ENCODE data around the gene BOC. TPM values are rescaled to one million over a fixed set of nuclear protein-coding genes. Genes with fewer than 3 reads are reported as not detected.

The BOC gene
- total and polyA plus RNA-seq, 10 of the 15 experiments (the other 5 are each of a cell fraction or from before 2014, with no cell fraction given), result 0.18 TPM; not detected in 9

- intact Hi-C loops (cut with micrococcal nuclease; ENCODE audit: unreplicated experiment), result no loop called here
- H3K36me3 ChIP-seq (ENCODE audit: control insufficient read depth in 2 of 2, insufficient read depth in 2 of 2, low read length in 1 of 2), result no peaks in the 10 kb centered on the region
- H3K4me2 ChIP-seq (ENCODE audit: control insufficient read depth, insufficient read depth), result no peak overlapping the region
- RAD21 ChIA-PET (ENCODE audit: unreplicated experiment), result no interaction called here
- H3K9me3 ChIP-seq (replicated peaks; ENCODE audit: control insufficient read depth, insufficient read depth, low read length), result no peaks in the 10 kb centered on the region
- TF ChIP-seq FOXM1 (IDR thresholded peaks at IDR 0.05; ENCODE audit: low read depth, low read length) (no peak), CHD4 (IDR thresholded peaks at IDR 0.05) (no peak), CREB1 (IDR thresholded peaks at IDR 0.05; ENCODE audit: low read depth) (no peak)
- POLR2A ChIA-PET, result no interaction called here
- H3K27ac ChIP-seq (ENCODE audit: control insufficient read depth, insufficient read depth), result no peak overlapping the region
- CTCF ChIA-PET, result interaction anchor here (1.6 kb wide), 1 partner anchor 11 kb away, joined by 5 read pairs; no protein-coding TSS in a partner anchor
- WGBS (ENCODE audit: insufficient coverage, insufficient replicate concordance, low lambda C conversion rate, missing lambda C conversion rate), result 50% methylated on average over 4 of the region's 4 CpGs
- in situ Hi-C loops (cut with MboI), result no loop called here
- FAIRE-seq, result no peak
- no peak for ATAC-seq
- H4K20me1 ChIP-seq (ENCODE audit: control insufficient read depth, insufficient read depth), result no peaks in the 10 kb centered on the region
- H2AFZ ChIP-seq (ENCODE audit: control insufficient read depth, low read depth, low read length), result no peak overlapping the region
- no peaks in the 10 kb centered on the region for H3K4me1 ChIP-seq (ENCODE audit: control insufficient read depth, insufficient read depth, low read length)
- peaks cover 0 to 3% of the 10 kb centered on the region in 2 experiments; a peak in 2 of 4 replicates for H3K27me3 ChIP-seq (replicated peaks in 1 of 2; ENCODE audit: control insufficient read depth in 2 of 2, insufficient read depth in 2 of 2, low read length in 1 of 2)
- no peak overlapping the region for H3K4me3 ChIP-seq
- SMC1A ChIA-PET (ENCODE audit: uncharacterized antibody, unreplicated experiment), result no interaction called here
- no peaks in the 10 kb centered on the region for H3K79me2 ChIP-seq (ENCODE audit: control insufficient read depth, insufficient read depth, low read length)
- BruUV-seq (replicated peaks), result no TSS peak
- DNase-seq (ENCODE audit: low read depth, low spot score), result no peak
- H3K9ac ChIP-seq (ENCODE audit: control insufficient read depth, insufficient read depth, low read length), result no peak overlapping the region
Observed at GRCh38 chr3:113194823-113195401, 16.4 kb upstream of the BOC start.

- no TSS peak for BruUV-seq (replicated peaks)
- Histone ChIP-seq H2AFZ (ENCODE audit: control insufficient read depth, low read depth, low read length) (no peak overlapping the region), H3K4me1 (ENCODE audit: control insufficient read depth, insufficient read depth, low read length) (no peaks in the 10 kb centered on the region), H3K4me2 (ENCODE audit: control insufficient read depth, insufficient read depth) (no peak overlapping the region), H3K9ac (ENCODE audit: control insufficient read depth, insufficient read depth, low read length) (no peak overlapping the region), H3K79me2 (ENCODE audit: control insufficient read depth, insufficient read depth, low read length) (no peaks in the 10 kb centered on the region), H3K27me3 (replicated peaks in 1 of 2; ENCODE audit: control insufficient read depth in 2 of 2, insufficient read depth in 2 of 2, low read length in 1 of 2) (peaks cover 0 to 5% of the 10 kb centered on the region in 2 experiments; a peak in 3 of 4 replicates), H3K36me3 (ENCODE audit: control insufficient read depth in 2 of 2, insufficient read depth in 2 of 2, low read length in 1 of 2) (no peaks in the 10 kb centered on the region), H4K20me1 (ENCODE audit: control insufficient read depth, insufficient read depth) (no peaks in the 10 kb centered on the region), H3K9me3 (replicated peaks; ENCODE audit: control insufficient read depth, insufficient read depth, low read length) (no peaks in the 10 kb centered on the region), H3K4me3 (no peak overlapping the region), H3K27ac (ENCODE audit: control insufficient read depth, insufficient read depth) (no peak overlapping the region)
- FAIRE-seq (no peak), DNase-seq (ENCODE audit: low read depth, low spot score) (no peak), ATAC-seq (no peak)
- ChIA-PET POLR2A (no interaction called here), SMC1A (ENCODE audit: uncharacterized antibody, unreplicated experiment) (no interaction called here), CTCF (interaction anchor here (1.5 kb wide), 1 partner anchor 10 kb away, joined by 3 read pairs; no protein-coding TSS in a partner anchor), RAD21 (ENCODE audit: unreplicated experiment) (no interaction called here)
- no peak for TF ChIP-seq JUND (IDR thresholded peaks at IDR 0.05; ENCODE audit: low read depth, low read length)
- no peak for TF ChIP-seq PAX5 (IDR thresholded peaks at IDR 0.05; ENCODE audit: borderline replicate concordance, low read depth, low read length)
- no peak for TF ChIP-seq ZNF687 (IDR thresholded peaks at IDR 0.05)
- no peak for TF ChIP-seq HSF1 (IDR thresholded peaks at IDR 0.05; ENCODE audit: low read depth, low read length)
- TF ChIP-seq E2F4 (IDR thresholded peaks at IDR 0.05; ENCODE audit: low read depth, low read length), result no peak
- TF ChIP-seq PBX3 (IDR thresholded peaks at IDR 0.05; ENCODE audit: insufficient replicate concordance, low read depth, low read length), result no peak
- intact Hi-C loops (cut with micrococcal nuclease; ENCODE audit: unreplicated experiment) (no loop called here), in situ Hi-C loops (cut with MboI) (no loop called here)
Observed at GRCh38 chr3:113200351-113200750, 11.0 kb upstream of the BOC start.

Measured in GM12878 (cell line).